Gastrocnemius medialis (tissue), 4 donors: ENCODE data around the gene CORO6. TPM values are rescaled to one million over a fixed set of nuclear protein-coding genes. Genes with fewer than 3 reads are reported as not detected.

Experiments
- ATAC-seq, 2 donors: fragments of 150-250 bp; one replicate each; pipeline ENCODE4 v1.9.1; 2016
- DNase-seq, 2 donors: peaks; one replicate each; pipeline ENCODE4 v3.0.0-alpha.2; 2019
- H3K27ac ChIP-seq, 4 donors: fragments of 200-600 bp; sonication (generic); 1 replicate in 1 of 4; 2 replicates in 3 of 4; pipeline ENCODE4 v1.5.1; 2016 to 2018; ENCODE audit warnings: mild to moderate bottlenecking in 2 of 4, moderate library complexity in 1 of 4
- H3K27me3 ChIP-seq, 3 donors: fragments of 200-600 bp; sonication (generic) in 2 of 3; 1 replicate in 1 of 3; 2 replicates in 2 of 3; pipeline versions ENCODE4 v1.5.1 to v1.6.0; 2016 to 2019; ENCODE audit warnings: mild to moderate bottlenecking in 1 of 3, moderate library complexity in 1 of 3
- H3K36me3 ChIP-seq, 2 donors: fragments of 200-600 bp; sonication (generic) in 1 of 2; one replicate each; pipeline ENCODE4 v1.5.1; 2017 to 2018
- H3K4me1 ChIP-seq, 2 donors: fragments of 200-600 bp; sonication (generic) in 1 of 2; one replicate each; pipeline ENCODE4 v1.5.1; 2016 to 2017; ENCODE audit warnings: mild to moderate bottlenecking in 2 of 2
- H3K4me3 ChIP-seq, 4 donors: fragments of 200-600 bp; sonication (generic) in 3 of 4; 1 replicate in 1 of 4; 2 replicates in 3 of 4; pipeline ENCODE4 v1.5.1; 2016 to 2019; ENCODE audit warnings: mild to moderate bottlenecking in 2 of 4
- H3K9me3 ChIP-seq, 3 donors: fragments of 200-600 bp; sonication (generic) in 2 of 3; 1 replicate in 1 of 3; 2 replicates in 2 of 3; pipeline ENCODE4 v1.5.1; 2016 to 2019
- POLR2A ChIP-seq, 2 donors: fragments of 450-650 bp; IDR thresholded peaks; one replicate each; pipeline ENCODE4 v1.6.1; 2017; ENCODE audit warnings: antibody characterized with exemption in 2 of 2, mild to moderate bottlenecking in 2 of 2, moderate library complexity in 2 of 2
- in situ Hi-C, 4 donors: fragments of 200-750 bp; cut with MboI; loops; one replicate each; pipeline versions ENCODE4 v1.15.0 to v1.8.0; 2017; ENCODE audit warnings: low sequenced_read_pairs in 4 of 4
- intact Hi-C: fragments of 100-400 bp; cut with DNase I; formaldehyde crosslinking; loops from one replicate; pipeline ENCODE4 v1.15.1; 2023; ENCODE audit warnings: low total_unique reads
- total RNA-seq, 4 donors: library from RNA; depleted of rRNA; stranded (reverse); fragments of >200 nt; gene quantifications; one replicate each; pipeline versions ENCODE4 v1.1.0 to v1.2.3, GENCODE V29; 2016
- TF ChIP-seq, protein P1 (sequence below), 5 experiments: fragments of 450-650 bp in 3 of 5; fragments of 200-600 bp in 2 of 5; sonication (generic) in 2 of 5; IDR thresholded peaks in 4 of 5; conservative IDR thresholded peaks in 1 of 5; 1 replicate in 4 of 5; 2 replicates in 1 of 5; pipeline ENCODE4 v1.5.1; 2016 to 2019; ENCODE audit warnings: antibody characterized with exemption in 5 of 5, mild to moderate bottlenecking in 3 of 5, moderate library complexity in 3 of 5

The CORO6 gene
- total RNA-seq, 4 donors from 2014 or later, result 409 to 694 (median 563) TPM

- ATAC-seq, result no peak
- TF ChIP-seq, protein P1, sequence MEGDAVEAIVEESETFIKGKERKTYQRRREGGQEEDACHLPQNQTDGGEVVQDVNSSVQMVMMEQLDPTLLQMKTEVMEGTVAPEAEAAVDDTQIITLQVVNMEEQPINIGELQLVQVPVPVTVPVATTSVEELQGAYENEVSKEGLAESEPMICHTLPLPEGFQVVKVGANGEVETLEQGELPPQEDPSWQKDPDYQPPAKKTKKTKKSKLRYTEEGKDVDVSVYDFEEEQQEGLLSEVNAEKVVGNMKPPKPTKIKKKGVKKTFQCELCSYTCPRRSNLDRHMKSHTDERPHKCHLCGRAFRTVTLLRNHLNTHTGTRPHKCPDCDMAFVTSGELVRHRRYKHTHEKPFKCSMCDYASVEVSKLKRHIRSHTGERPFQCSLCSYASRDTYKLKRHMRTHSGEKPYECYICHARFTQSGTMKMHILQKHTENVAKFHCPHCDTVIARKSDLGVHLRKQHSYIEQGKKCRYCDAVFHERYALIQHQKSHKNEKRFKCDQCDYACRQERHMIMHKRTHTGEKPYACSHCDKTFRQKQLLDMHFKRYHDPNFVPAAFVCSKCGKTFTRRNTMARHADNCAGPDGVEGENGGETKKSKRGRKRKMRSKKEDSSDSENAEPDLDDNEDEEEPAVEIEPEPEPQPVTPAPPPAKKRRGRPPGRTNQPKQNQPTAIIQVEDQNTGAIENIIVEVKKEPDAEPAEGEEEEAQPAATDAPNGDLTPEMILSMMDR (IDR thresholded peaks at IDR 0.05 in 4 of 5, conservative IDR thresholded peaks at IDR 0.05 in 1 of 5), result no peak
- TF ChIP-seq POLR2A (IDR thresholded peaks at IDR 0.05), result no peak
- Histone ChIP-seq H3K27me3 (peaks cover 0 to 5% (median 0%) of the 10 kb centered on the region in 3 donors), H3K27ac (no peak overlapping the region), H3K9me3 (no peaks in the 10 kb centered on the region), H3K4me1 (peaks cover 12 to 21% of the 10 kb centered on the region in 2 donors), H3K4me3 (peak overlapping the region; percentile 66 to 82 (median 79)), H3K36me3 (no peaks in the 10 kb centered on the region)
- intact Hi-C loops (loop anchor here (5.0 to 10.0 kb wide), 2 partner anchors 366 to 421 kb away; partner anchors contain the start of gene SSH2), in situ Hi-C loops (loop anchor here in 1 of 4 donors (25.0 kb wide), 1 partner anchor 371 kb away; the partner anchor contains the start of genes EFCAB5 and SSH2)
- peak in 1 of 2 donors; percentile 20 for DNase-seq
These were observed 56.9 kb downstream of the CORO6 start for GRCh38 chr17:29565643-29566472.

Other genes starting within 250 kb of the CORO6 start
- gene TAOK1, start 232.5 kb downstream of the CORO6 start, total RNA-seq, result 10 to 100 TPM; 30.1 to 48.4 (median 35.7) TPM
- gene ABHD15, start 55.9 kb downstream of the CORO6 start, total RNA-seq, result 1 to 10 TPM; 2.6 to 5.7 (median 5.0) TPM
- 10 to 100 TPM; 31.0 to 50.2 (median 32.1) TPM for gene TP53I13, start 54.2 kb downstream of the CORO6 start, total RNA-seq
- gene GIT1, start 33.3 kb downstream of the CORO6 start, total RNA-seq, result 10 to 100 TPM; 30.2 to 62.2 (median 41.1) TPM
- 10 to 100 TPM in 1 of 4 donors, 1 to 10 TPM in 3; 8.2 to 11.5 (median 9.2) TPM for gene ANKRD13B, start 29.8 kb downstream of the CORO6 start, total RNA-seq